HepG2 (cell line): ENCODE data around the gene IL22RA1. TPM values are rescaled to one million over a fixed set of nuclear protein-coding genes. Genes with fewer than 3 reads are reported as not detected.

Source experiments
- BRD4 ChIP-seq: sonication (generic); formaldehyde crosslinking; IDR thresholded peaks from 2 replicates; pipeline ENCODE4 v1.4.0; 2020; ENCODE audit warnings: missing genetic modification reagents
- ESRRA ChIP-seq: sonication (generic); formaldehyde crosslinking; IDR thresholded peaks from 2 replicates; pipeline ENCODE4 v1.5.1; 2020; ENCODE audit warnings: mild to moderate bottlenecking, low read depth, missing genetic modification reagents
- FOSL2 ChIP-seq: sonication (generic); formaldehyde crosslinking; IDR thresholded peaks from 2 replicates; pipeline ENCODE4 v1.4.0; 2020; ENCODE audit warnings: missing genetic modification reagents
- GTF2F1 ChIP-seq: fragments of 150-350 bp; IDR thresholded peaks from 2 replicates; pipeline ENCODE4 v1.6.1; 2014; ENCODE audit warnings: low read length
- HOXA3 ChIP-seq: sonication (generic); formaldehyde crosslinking; IDR thresholded peaks from 2 replicates; pipeline ENCODE4 v1.5.0; 2020; ENCODE audit warnings: missing genetic modification reagents
- IKZF5 ChIP-seq: IDR thresholded peaks from 2 replicates; pipeline ENCODE4 v1.6.1; 2018; ENCODE audit warnings: missing genetic modification reagents, mild to moderate bottlenecking, missing compliant biosample characterization
- MYC ChIP-seq: sonication (generic); formaldehyde crosslinking; IDR thresholded peaks from 2 replicates; pipeline ENCODE4 v1.9.0; 2021; ENCODE audit warnings: missing genetic modification reagents, borderline replicate concordance
- NR2F6 ChIP-seq, 2 experiments: IDR thresholded peaks; 2 replicates each; pipeline ENCODE4 v1.6.1; 2016; ENCODE audit warnings: antibody characterized with exemption in 1 of 2, mild to moderate bottlenecking in 1 of 2
- RCOR2 ChIP-seq: IDR thresholded peaks from 2 replicates; pipeline ENCODE4 v1.6.1; 2016; ENCODE audit warnings: missing biosample characterization, missing genetic modification reagents
- SALL1 ChIP-seq: sonication (generic); formaldehyde crosslinking; IDR thresholded peaks from 2 replicates; pipeline ENCODE4 v1.8.0; 2022; ENCODE audit warnings: mild to moderate bottlenecking, missing genetic modification reagents
- SMARCC2 ChIP-seq: fragments of 450-650 bp; IDR thresholded peaks from 2 replicates; pipeline ENCODE4 v1.6.1; 2017; ENCODE audit warnings: antibody characterized with exemption, mild to moderate bottlenecking
- THYN1 ChIP-seq: sonication (generic); formaldehyde crosslinking; IDR thresholded peaks from 2 replicates; pipeline ENCODE4 v1.8.1; 2023; ENCODE audit warnings: low read depth, mild to moderate bottlenecking, moderate library complexity, missing genetic modification reagents, borderline replicate concordance
- ZFP91 ChIP-seq: sonication (generic); formaldehyde crosslinking; IDR thresholded peaks from 2 replicates; pipeline ENCODE4 v1.9.0; 2022; ENCODE audit warnings: missing genetic modification reagents, mild to moderate bottlenecking, borderline replicate concordance
- ZFX ChIP-seq: sonication (generic); formaldehyde crosslinking; IDR thresholded peaks from 2 replicates; pipeline ENCODE4 v1.4.0; 2020; ENCODE audit warnings: mild to moderate bottlenecking, low read depth, missing genetic modification reagents, moderate library complexity
- ZMYM2 ChIP-seq: sonication (generic); formaldehyde crosslinking; IDR thresholded peaks from 2 replicates; pipeline ENCODE4 v1.8.0; 2022; ENCODE audit warnings: mild to moderate bottlenecking, missing genetic modification reagents
- ZNF468 ChIP-seq: sonication (generic); formaldehyde crosslinking; IDR thresholded peaks from 2 replicates; pipeline ENCODE4 v1.8.0; 2022; ENCODE audit warnings: mild to moderate bottlenecking, moderate library complexity, missing genetic modification reagents
- ZNF501 ChIP-seq: sonication (generic); formaldehyde crosslinking; IDR thresholded peaks from 2 replicates; pipeline ENCODE4 v1.5.1; 2020; ENCODE audit warnings: mild to moderate bottlenecking, moderate library complexity, missing genetic modification reagents
- ZNF557 ChIP-seq: sonication (generic); formaldehyde crosslinking; IDR thresholded peaks from 2 replicates; pipeline ENCODE4 v1.4.0; 2020; ENCODE audit warnings: missing genetic modification reagents
- polyA plus RNA-seq, 8 experiments: library from polyadenylated mRNA; depleted of rRNA in 3 of 8; stranded (reverse) in 7 of 8; unstranded in 1 of 8; fragments of >200 nt; fragmentation: Illumina TruSeq in 4 of 8; extraction: Trizol in 4 of 8; gene quantifications; 2 replicates each; pipeline versions ENCODE4 v1.2.1 to v1.2.3, GENCODE V29; 2011 to 2016; ENCODE audit warnings: low read depth in 4 of 8, missing spikeins in 1 of 8, mixed read lengths in 1 of 8; ENCODE audit not compliant: insufficient read depth in 1 of 8
- total RNA-seq, 5 experiments: library from RNA; depleted of rRNA; stranded (reverse); fragments of >200 nt; fragmentation: Illumina TruSeq; extraction: Trizol; gene quantifications; 2 replicates each; pipeline ENCODE4 v1.2.3, GENCODE V29; 2016; ENCODE audit warnings: low read depth in 1 of 5
- TF ChIP-seq, protein P1 (sequence below): sonication (generic); formaldehyde crosslinking; conservative IDR thresholded peaks from 2 replicates; pipeline ENCODE4 v1.8.0; 2022; ENCODE audit warnings: mild to moderate bottlenecking, moderate library complexity, missing genetic modification reagents
- TF ChIP-seq, protein P2 (sequence below): sonication (generic); formaldehyde crosslinking; IDR thresholded peaks from 2 replicates; pipeline ENCODE4 v1.5.1; 2020; ENCODE audit warnings: mild to moderate bottlenecking, missing genetic modification reagents, moderate library complexity
- TF ChIP-seq, protein P3 (sequence below): IDR thresholded peaks from 2 replicates; pipeline ENCODE4 v1.6.1; 2016; ENCODE audit warnings: missing genetic modification reagents, missing compliant biosample characterization

IL22RA1 gene
- total and polyA plus RNA-seq, 2 of the 13 experiments (the other 11 are each of a cell fraction or from before 2014, with no cell fraction given), result 4.4 to 10.2 TPM

GRCh38 chr1:24117722-24118409 lies 25.1 kb downstream of the IL22RA1 start (continued):
- TF ChIP-seq ZFX (CRISPR knock-in tag) (peak; percentile 47; the same call in 1 of the 2 replicates), ZMYM2 (CRISPR knock-in tag) (no peak), SMARCC2 (no peak), BRD4 (CRISPR knock-in tag) (0 out of 2 replicates have a peak, but pooled peaks have one; percentile 17), ZNF468 (CRISPR knock-in tag) (no peak), SALL1 (CRISPR knock-in tag) (peak; percentile 28; the same call in 1 of the 2 replicates), RCOR2 (CRISPR knock-in tag) (0 out of 2 replicates have a peak, but pooled peaks have one; percentile 5), HOXA3 (CRISPR knock-in tag) (0 out of 2 replicates have a peak, but pooled peaks have one; percentile 18), FOSL2 (CRISPR knock-in tag) (peak; percentile 78), MYC (CRISPR knock-in tag) (peak; percentile 28; the same call in 1 of the 2 replicates), NR2F6 (IDR thresholded peaks at IDR 0.05) (no peak; the same call in 1 of the 2 replicates), NR2F6 (CRISPR knock-in tag; IDR thresholded peaks at IDR 0.05) (peak; percentile 54), ZNF501 (CRISPR knock-in tag) (peak; percentile 38; the same call in 1 of the 2 replicates), GTF2F1 (no peak), IKZF5 (CRISPR knock-in tag) (no peak; the same call in 1 of the 2 replicates), THYN1 (no peak), ESRRA (CRISPR knock-in tag) (no peak), ZNF557 (no peak), ZFP91 (CRISPR knock-in tag) (no peak)
- TF ChIP-seq, protein P1, sequence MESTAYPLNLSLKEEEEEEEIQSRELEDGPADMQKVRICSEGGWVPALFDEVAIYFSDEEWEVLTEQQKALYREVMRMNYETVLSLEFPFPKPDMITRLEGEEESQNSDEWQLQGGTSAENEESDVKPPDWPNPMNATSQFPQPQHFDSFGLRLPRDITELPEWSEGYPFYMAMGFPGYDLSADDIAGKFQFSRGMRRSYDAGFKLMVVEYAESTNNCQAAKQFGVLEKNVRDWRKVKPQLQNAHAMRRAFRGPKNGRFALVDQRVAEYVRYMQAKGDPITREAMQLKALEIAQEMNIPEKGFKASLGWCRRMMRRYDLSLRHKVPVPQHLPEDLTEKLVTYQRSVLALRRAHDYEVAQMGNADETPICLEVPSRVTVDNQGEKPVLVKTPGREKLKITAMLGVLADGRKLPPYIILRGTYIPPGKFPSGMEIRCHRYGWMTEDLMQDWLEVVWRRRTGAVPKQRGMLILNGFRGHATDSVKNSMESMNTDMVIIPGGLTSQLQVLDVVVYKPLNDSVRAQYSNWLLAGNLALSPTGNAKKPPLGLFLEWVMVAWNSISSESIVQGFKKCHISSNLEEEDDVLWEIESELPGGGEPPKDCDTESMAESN (CRISPR knock-in tag), result peak; percentile 80; the same call in 1 of the 2 replicates
- TF ChIP-seq, protein P2, sequence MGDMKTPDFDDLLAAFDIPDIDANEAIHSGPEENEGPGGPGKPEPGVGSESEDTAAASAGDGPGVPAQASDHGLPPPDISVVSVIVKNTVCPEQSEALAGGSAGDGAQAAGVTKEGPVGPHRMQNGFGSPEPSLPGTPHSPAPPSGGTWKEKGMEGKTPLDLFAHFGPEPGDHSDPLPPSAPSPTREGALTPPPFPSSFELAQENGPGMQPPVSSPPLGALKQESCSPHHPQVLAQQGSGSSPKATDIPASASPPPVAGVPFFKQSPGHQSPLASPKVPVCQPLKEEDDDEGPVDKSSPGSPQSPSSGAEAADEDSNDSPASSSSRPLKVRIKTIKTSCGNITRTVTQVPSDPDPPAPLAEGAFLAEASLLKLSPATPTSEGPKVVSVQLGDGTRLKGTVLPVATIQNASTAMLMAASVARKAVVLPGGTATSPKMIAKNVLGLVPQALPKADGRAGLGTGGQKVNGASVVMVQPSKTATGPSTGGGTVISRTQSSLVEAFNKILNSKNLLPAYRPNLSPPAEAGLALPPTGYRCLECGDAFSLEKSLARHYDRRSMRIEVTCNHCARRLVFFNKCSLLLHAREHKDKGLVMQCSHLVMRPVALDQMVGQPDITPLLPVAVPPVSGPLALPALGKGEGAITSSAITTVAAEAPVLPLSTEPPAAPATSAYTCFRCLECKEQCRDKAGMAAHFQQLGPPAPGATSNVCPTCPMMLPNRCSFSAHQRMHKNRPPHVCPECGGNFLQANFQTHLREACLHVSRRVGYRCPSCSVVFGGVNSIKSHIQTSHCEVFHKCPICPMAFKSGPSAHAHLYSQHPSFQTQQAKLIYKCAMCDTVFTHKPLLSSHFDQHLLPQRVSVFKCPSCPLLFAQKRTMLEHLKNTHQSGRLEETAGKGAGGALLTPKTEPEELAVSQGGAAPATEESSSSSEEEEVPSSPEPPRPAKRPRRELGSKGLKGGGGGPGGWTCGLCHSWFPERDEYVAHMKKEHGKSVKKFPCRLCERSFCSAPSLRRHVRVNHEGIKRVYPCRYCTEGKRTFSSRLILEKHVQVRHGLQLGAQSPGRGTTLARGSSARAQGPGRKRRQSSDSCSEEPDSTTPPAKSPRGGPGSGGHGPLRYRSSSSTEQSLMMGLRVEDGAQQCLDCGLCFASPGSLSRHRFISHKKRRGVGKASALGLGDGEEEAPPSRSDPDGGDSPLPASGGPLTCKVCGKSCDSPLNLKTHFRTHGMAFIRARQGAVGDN (CRISPR knock-in tag), result peak; percentile 82
- TF ChIP-seq, protein P3, sequence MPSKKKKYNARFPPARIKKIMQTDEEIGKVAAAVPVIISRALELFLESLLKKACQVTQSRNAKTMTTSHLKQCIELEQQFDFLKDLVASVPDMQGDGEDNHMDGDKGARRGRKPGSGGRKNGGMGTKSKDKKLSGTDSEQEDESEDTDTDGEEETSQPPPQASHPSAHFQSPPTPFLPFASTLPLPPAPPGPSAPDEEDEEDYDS (CRISPR knock-in tag), result 0 out of 2 replicates have a peak, but pooled peaks have one; percentile 16
